ENCODE measurements around the gene TESK2.
"Not testable (repeated sequence)": the region's sequence is repeated elsewhere in the genome, so short reads cannot be mapped to it uniquely, and the experiment has no call there.

Gene TESK2

DNA sequence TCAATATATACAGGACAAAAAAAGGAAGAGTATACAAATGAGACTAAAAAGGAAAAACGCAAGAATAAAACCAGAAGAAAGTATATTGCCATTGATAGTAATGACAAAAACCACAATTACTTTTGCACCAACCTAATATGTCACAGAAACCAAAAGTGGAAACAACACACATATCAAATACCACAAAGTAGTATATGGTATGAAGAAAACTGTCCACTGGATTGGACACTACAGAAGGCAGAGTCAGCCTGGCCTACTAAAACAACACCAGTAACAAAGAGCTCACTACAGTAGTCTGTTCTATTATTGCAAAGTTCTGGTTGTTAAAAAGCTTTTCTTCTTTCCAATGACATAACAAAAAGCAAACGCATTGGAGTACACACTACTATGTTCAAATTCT, 17.7 kb downstream of the TESK2 start:
- DNase-seq (ENCODE audit: low read depth in 2 of 2), result no peak

DNA sequence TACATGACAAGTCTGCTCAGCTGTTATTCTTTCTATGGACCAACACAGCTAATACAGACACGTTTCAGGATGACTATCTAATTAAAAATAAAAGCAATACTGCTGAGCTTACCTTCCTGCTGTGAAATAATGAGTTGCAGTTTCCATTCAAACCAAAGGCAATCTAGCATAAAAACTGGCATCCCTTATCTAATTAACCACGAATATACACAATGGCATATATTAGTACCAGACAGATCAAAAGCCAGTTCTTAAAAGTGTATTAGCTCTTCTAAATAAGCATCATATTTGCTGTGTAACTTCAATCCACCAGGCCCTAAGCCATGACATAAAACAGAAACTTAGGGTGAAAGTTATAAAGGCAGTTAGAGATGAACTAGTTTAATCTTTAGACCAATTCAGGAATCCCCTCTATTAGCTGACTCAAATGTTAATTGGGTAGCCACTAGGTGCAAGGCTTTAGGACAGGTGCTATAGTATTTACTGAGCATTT, 20.6 kb downstream of the TESK2 start:
- no peak for DNase-seq (ENCODE audit: low read depth in 2 of 2)

- not testable (repeated sequence) for DNase-seq (ENCODE audit: low read depth in 2 of 2)
Measured at GRCh38 chr1:45467353-45467752, 23.6 kb downstream of the TESK2 start.

GRCh38 chr1:45465277-45465676, 25.7 kb downstream of the TESK2 start:
- no peak for DNase-seq (ENCODE audit: low read depth in 2 of 2)

- DNase-seq (ENCODE audit: low read depth in 2 of 2), result no peak
Measured at GRCh38 chr1:45458894-45459293, 32.1 kb downstream of the TESK2 start.

DNA sequence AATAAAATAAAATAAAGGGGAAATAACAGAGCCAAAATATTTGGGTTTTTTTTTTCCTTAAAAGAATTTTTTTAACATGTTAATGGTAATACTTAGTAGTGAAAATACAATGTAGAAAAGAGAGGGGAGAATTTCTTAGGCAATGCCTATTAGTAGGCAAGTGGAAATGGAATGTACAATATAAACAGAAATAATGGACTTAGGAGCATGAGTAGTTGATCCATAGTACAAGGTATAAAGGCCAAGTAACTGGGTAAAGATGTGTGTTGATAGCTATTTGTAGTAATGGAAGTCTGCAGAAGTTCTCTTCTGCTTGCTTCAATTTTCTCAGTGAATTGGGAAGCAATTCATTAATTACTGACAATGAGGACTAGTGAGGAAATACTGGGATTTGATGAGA, 34.4 kb downstream of the TESK2 start:
- DNase-seq (ENCODE audit: low read depth in 2 of 2), result no peak

DNA sequence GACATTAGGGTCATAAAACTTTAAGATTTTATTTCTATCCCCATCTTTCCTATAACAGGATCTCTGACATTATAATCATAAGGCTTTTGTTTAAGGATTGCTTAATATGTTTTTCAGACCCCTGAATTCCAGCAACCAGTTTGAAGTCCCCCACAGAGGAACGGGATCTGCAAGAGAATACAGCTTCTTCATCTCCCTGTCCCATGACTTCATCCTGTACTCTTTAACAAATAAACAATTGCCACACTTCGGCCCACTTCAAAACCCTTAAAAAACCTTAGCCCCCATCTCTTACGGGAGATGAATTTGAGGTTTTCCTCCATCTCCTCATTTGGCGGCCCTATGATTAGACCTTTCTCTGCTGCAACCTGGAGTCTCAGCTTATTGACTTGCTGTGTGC, 35.8 kb downstream of the TESK2 start:
- no peak for DNase-seq (ENCODE audit: low read depth in 2 of 2)

DNA sequence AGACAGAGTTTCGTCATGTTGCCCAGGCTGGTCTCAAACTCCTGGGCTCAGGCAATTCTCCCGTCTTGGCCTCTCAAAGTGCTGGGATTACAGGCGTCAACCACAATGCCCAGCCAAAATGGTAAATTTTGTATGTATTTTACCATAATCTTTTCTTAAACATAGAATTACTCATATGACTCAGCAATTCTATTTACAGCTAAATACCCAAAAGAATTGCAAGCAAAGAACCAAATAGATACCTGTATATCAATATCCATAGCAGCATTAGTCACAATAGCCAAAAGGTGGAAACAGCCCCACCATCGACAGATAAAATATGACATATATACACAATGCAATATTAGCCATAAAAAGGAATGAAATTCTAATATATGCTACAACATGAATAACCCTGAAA, 36.5 kb downstream of the TESK2 start:
- no peak for DNase-seq (ENCODE audit: low read depth in 2 of 2)

DNA sequence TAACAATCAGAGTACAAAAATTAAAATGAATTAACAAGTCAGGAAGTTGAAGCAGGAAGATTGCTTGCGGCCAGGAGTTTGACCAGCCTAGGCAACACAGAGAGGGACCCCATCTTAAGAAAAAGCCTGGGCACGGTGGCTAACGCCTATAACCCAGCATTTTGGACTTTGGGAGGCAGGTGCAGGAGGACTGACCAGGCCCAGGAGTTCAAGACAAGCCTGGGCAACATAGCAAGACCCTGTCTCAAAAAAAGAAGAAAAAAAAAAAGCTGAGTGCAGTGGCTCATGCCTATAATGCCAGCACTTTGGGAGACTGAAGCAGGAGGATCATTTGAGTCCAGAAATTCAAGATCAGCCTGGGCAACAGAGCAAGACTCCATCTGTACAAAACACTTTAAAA, 38.5 kb downstream of the TESK2 start:
- DNase-seq (ENCODE audit: low read depth in 2 of 2), result no peak

DNA sequence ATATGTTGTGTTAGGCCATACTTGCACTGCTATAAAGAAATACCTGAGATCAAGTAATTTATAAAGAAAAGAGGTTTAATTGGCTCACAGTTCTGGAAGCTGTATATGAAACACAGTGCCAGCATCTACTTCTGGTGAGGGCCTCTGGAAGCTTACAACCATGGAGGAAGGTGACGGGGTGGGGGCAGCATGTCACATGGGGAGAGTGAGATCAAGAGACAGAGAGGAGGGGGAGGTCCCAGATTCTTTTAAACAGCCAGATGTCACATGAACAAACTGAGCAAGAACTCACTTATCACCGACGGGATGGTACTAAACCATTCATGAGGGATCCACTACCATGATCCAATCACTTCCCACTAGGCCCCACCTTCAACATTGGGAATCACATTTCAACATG, 42.6 kb downstream of the TESK2 start:
- DNase-seq (ENCODE audit: low read depth in 2 of 2), result no peak

DNA sequence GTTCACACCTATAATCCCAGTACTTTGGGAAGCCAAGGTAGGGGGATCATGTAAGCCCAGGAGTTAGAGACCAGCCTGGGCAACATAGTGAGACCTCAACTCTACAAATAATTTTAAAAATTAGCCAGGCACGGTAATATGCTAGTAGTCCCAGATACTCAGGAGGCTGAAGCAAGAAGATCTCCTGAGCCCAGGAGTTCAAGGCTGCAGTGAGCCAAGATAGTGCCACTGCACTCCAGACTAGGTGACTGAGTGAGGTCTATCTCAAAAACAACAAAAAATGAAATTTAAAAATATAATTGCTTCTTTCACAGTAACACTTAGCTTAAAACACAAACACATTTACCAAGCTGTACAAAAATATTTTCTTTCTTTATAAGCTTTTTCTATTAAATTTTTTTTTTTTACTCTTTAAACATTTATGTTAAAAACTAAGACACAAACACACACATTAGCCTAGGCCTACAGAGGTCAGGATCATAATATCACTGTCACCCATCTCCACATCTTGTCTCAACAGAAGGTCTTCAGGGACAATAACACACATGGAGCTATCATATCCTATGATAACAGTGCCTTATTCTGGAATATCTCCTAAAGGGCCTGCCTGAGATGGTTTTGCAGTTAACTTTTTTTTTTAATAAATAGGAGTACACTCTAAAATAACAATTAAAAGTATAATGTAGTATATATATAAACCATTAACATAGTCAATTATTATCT, 43.9 kb downstream of the TESK2 start:
- DNase-seq (ENCODE audit: low read depth in 2 of 2), result no peak

DNA sequence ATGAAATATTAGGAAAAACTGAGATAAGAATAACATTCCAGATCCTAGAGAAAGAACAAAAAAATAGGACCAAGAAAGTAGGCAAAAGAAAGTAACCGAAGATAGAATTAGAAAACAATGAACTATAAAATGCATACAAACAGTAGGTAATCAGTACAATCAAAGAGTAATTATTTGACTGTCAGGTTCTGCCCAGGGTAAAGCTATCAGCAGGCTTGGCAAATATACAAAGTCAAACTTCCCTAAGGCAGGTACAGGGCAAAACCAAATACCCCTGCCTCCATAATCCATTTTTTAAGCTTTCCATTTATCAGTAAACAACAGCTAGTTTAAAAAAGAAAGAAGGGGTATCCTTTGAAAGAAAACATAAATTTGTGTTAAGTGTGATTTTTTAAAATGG, 44.4 kb downstream of the TESK2 start:
- DNase-seq (ENCODE audit: low read depth in 2 of 2), result no peak

DNA sequence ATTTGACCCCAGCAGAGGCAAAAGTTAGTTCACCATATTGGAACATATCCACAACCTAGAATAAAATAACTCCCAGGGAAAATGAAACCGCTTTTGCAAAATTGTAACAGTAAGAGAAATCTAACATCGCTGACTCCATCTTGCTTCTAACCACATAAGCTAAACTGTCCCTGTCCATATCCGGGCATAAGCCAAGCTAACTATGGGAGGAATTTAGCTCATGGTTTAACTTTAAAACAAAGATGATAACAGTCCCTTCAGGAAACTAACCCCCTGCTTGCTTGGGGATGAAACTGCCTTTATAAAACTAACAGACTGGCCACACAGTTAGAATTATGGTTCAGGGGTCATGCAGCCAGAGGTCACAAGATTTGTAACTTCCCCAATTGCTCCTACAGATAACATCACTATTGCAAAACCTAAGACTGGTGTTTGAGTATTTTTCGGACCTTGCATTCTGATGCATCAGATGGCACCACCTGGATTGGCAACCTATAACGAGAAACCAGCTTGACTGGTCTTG, 46.3 kb downstream of the TESK2 start:
- no peak for DNase-seq (ENCODE audit: low read depth in 2 of 2)

- no peak for DNase-seq (ENCODE audit: low read depth in 2 of 2)
Measured at GRCh38 chr1:45443580-45444446, 47.1 kb downstream of the TESK2 start.

GRCh38 chr1:45442272-45442671, 48.7 kb downstream of the TESK2 start:
- peak; percentile 50 to 54 for DNase-seq (ENCODE audit: low read depth in 2 of 2)

GRCh38 chr1:45437323-45437722, 53.6 kb downstream of the TESK2 start:
- no peak for DNase-seq (ENCODE audit: low read depth in 2 of 2)

- DNase-seq (ENCODE audit: low read depth in 2 of 2), result no peak
Measured at GRCh38 chr1:45430490-45430889, 60.5 kb downstream of the TESK2 start.

GRCh38 chr1:45429561-45430159, 61.3 kb downstream of the TESK2 start:
- no peak for DNase-seq (ENCODE audit: low read depth in 2 of 2)

DNA sequence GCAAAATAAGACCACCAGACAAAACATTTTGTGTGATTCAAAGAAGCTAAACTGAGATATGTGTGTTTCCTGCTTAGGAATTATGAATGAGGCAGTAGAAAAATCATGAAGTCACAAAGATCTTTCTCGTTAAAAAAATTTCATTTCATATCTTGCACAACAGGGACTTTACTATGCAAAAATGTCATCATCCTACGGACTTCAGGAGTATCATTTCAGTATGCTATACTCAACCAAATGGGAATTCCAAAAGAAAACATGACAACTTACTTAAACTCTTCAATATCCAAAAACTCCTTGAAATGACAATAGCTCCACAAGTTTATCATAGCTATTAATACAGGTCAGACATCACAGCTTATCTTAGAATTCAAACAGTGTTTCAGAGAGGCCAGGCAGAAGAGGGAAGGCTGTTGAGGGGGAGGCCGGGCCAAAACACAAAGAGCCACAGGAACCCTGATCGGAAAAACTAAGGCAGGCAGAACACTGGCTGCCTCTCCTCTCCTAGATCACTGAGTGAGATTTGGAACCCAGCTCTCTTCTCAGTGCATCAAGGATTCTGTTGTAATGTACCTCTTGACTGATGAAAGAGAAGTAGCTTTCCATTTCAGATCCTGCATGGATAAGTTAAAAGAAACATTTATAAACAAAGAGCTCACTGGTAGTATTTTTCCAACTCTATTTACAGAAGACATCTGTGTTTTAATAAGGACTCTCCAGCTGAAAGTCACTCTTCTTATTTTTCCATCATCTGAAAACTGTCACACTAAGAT, 66.9 kb downstream of the TESK2 start:
- DNase-seq (ENCODE audit: low read depth in 2 of 2), result no peak

DNA sequence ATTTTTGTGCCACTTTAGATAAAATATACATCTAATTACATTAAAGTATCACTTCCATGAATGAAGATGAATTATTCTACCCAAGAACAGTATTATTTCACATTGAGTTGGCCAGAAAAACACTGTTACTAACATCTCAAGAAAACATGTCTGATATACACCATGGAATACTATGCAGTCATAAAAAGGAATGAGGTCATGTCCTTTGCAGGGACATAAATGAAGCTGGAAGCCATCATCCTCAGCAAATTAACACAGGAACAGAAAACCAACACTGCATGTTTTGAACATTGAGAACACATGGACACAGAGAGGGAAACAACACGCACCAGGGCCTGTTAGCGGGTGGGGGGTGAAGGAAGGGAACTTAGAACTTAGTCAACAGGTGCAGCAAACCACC, 69.0 kb downstream of the TESK2 start:
- no peak for DNase-seq (ENCODE audit: low read depth in 2 of 2)

- no peak for DNase-seq (ENCODE audit: low read depth in 2 of 2)
Measured at GRCh38 chr1:45414746-45415145, 76.2 kb downstream of the TESK2 start.

GRCh38 chr1:45412899-45413298, 78.1 kb downstream of the TESK2 start:
- DNase-seq (ENCODE audit: low read depth in 2 of 2), result no peak

Measured in fibroblast of skin of left quadriceps (primary cell).